Liver (tissue), 9 donors: ENCODE data around the gene TOR1A. TPM values are rescaled to one million over a fixed set of nuclear protein-coding genes. Genes with fewer than 3 reads are reported as not detected.
"Not testable (repeated sequence)": the region's sequence is repeated elsewhere in the genome, so short reads cannot be mapped to it uniquely, and the experiment has no call there.

Experiments used
- DNase-seq: peaks from one replicate; pipeline ENCODE4 v3.0.0-alpha.2; 2017; ENCODE audit warnings: low spot score
- H3K27ac ChIP-seq, 2 donors: one replicate each; pipeline ENCODE4 v1.7.0; 2013; ENCODE audit warnings: inconsistent platforms in 2 of 2, low read length in 2 of 2, control low read depth in 1 of 2, low read depth in 1 of 2, mild to moderate bottlenecking in 1 of 2
- H3K27me3 ChIP-seq, 4 donors: one replicate each; pipeline versions ENCODE4 v1.6.1 to v1.7.0; 2013; ENCODE audit warnings: low read length in 3 of 4, inconsistent platforms in 1 of 4, mild to moderate bottlenecking in 1 of 4, moderate library complexity in 1 of 4; ENCODE audit not compliant: control insufficient read depth in 4 of 4, insufficient read depth in 4 of 4
- H3K36me3 ChIP-seq, 4 donors: one replicate each; pipeline versions ENCODE4 v1.6.1 to v1.7.0; 2013; ENCODE audit warnings: low read length in 3 of 4, mild to moderate bottlenecking in 3 of 4, low read depth in 1 of 4, moderate library complexity in 1 of 4; ENCODE audit not compliant: control insufficient read depth in 4 of 4, insufficient read depth in 3 of 4
- H3K4me1 ChIP-seq, 4 donors: one replicate each; pipeline versions ENCODE4 v1.6.1 to v1.7.0; 2013; ENCODE audit warnings: low read length in 3 of 4, mild to moderate bottlenecking in 3 of 4, moderate library complexity in 1 of 4; ENCODE audit not compliant: control insufficient read depth in 4 of 4, insufficient read depth in 4 of 4
- H3K4me3 ChIP-seq, 3 donors: one replicate each; pipeline versions ENCODE4 v1.6.1 to v1.7.0; 2013; ENCODE audit warnings: low read length in 3 of 3, control low read depth in 1 of 3, low read depth in 1 of 3, mild to moderate bottlenecking in 1 of 3
- H3K9ac ChIP-seq, 2 donors: one replicate each; pipeline ENCODE4 v1.7.0; 2013; ENCODE audit warnings: low read length in 2 of 2, mild to moderate bottlenecking in 2 of 2, moderate library complexity in 2 of 2, control low read depth in 1 of 2, low read depth in 1 of 2
- H3K9me3 ChIP-seq, 4 donors: one replicate each; pipeline versions ENCODE4 v1.6.1 to v1.7.0; 2013; ENCODE audit warnings: low read length in 3 of 4; ENCODE audit not compliant: control insufficient read depth in 4 of 4
- CTCF ChIP-seq: fragments of 150-350 bp; IDR thresholded peaks from 2 replicates; pipeline ENCODE4 v1.5.1; 2017; ENCODE audit warnings: improper control_type of control experiment, low read depth, low read length; ENCODE audit not compliant: missing input control
- EGR1 ChIP-seq, 2 donors: IDR thresholded peaks; 2 replicates each; pipeline ENCODE4 v1.6.1; 2016 to 2018; ENCODE audit warnings: antibody characterized with exemption in 2 of 2, low read depth in 2 of 2
- GABPA ChIP-seq, 2 donors: IDR thresholded peaks in 1 of 2; conservative IDR thresholded peaks in 1 of 2; 2 replicates each; pipeline ENCODE4 v1.6.1; 2016; ENCODE audit warnings: antibody characterized with exemption in 2 of 2, mild to moderate bottlenecking in 1 of 2, moderate library complexity in 1 of 2
- HNF4A ChIP-seq, 2 donors: conservative IDR thresholded peaks; 2 replicates each; pipeline ENCODE4 v1.6.1; 2016; ENCODE audit warnings: antibody characterized with exemption in 2 of 2, mild to moderate bottlenecking in 2 of 2
- HNF4G ChIP-seq: IDR thresholded peaks from 2 replicates; pipeline ENCODE4 v1.6.1; 2016; ENCODE audit warnings: antibody characterized with exemption
- JUND ChIP-seq, 2 donors: IDR thresholded peaks; 2 replicates each; pipeline ENCODE4 v1.6.1; 2016; ENCODE audit warnings: antibody characterized with exemption in 2 of 2
- MAX ChIP-seq: IDR thresholded peaks from 2 replicates; pipeline ENCODE4 v1.6.1; 2016; ENCODE audit warnings: antibody characterized with exemption
- RXRA ChIP-seq, 2 donors: IDR thresholded peaks; 2 replicates each; pipeline ENCODE4 v1.6.1; 2017 to 2018; ENCODE audit warnings: antibody characterized with exemption in 2 of 2, mild to moderate bottlenecking in 1 of 2
- YY1 ChIP-seq: IDR thresholded peaks from 2 replicates; pipeline ENCODE4 v1.6.1; 2016; ENCODE audit warnings: antibody characterized with exemption, mild to moderate bottlenecking
- ZBTB33 ChIP-seq: IDR thresholded peaks from 2 replicates; pipeline ENCODE4 v1.6.1; 2016; ENCODE audit warnings: antibody characterized with exemption
- WGBS: extraction: QIAGEN DNeasy Blood & Tissue Kit; methylation state at CpG from one replicate; pipeline ENCODE4 v1.1.7; 2013; 5-methylcytosine and 5-hydroxymethylcytosine counted together
- polyA plus RNA-seq, 2 donors: library from polyadenylated mRNA; stranded (reverse) in 1 of 2; unstranded in 1 of 2; fragments of 200-250 nt in 1 of 2; fragments of >200 nt in 1 of 2; fragmentation: Nextera tagmentation in 1 of 2; extraction: Ambion mirVana in 1 of 2; gene quantifications; one replicate each; pipeline versions ENCODE4 v1.2.1 to v1.2.3, GENCODE V29; 2013 to 2015
- total RNA-seq, 2 donors: library from RNA; depleted of rRNA; stranded (reverse); fragments of >200 nt; gene quantifications; one replicate each; pipeline ENCODE4 v1.2.3, GENCODE V29; 2014
- donor health status: healthy.
- donor health status: healthy.
- donor health status: healthy.
- donor health status: healthy.
- donor health status: healthy.

The TOR1A gene
- total and polyA plus RNA-seq, 4 donors = 18.3 to 34.0 (median 29.8) TPM

GRCh38 chr9:129777769-129778130, 46.2 kb downstream of the TOR1A start (continued):
- TF ChIP-seq JUND (IDR thresholded peaks at IDR 0.05) (no peak), EGR1 (IDR thresholded peaks at IDR 0.05; ENCODE audit: low read depth in 2 of 2) (no peak), HNF4G (no peak), ZBTB33 (no peak), HNF4A (conservative IDR thresholded peaks at IDR 0.05) (no peak), GABPA (IDR thresholded peaks at IDR 0.05 in 1 of 2, conservative IDR thresholded peaks at IDR 0.05 in 1 of 2) (no peak)

- Histone ChIP-seq H3K4me1 (no peaks in the 10 kb centered on the region), H3K4me3 (no peak overlapping the region), H3K27me3 (no peaks in the 10 kb centered on the region), H3K36me3 (no peaks in the 10 kb centered on the region), H3K9me3 (no peaks in the 10 kb centered on the region), H3K9ac (no peak overlapping the region), H3K27ac (peak overlapping the region in 1 of 2 donors; percentile 42)
- TF ChIP-seq RXRA (IDR thresholded peaks at IDR 0.05) (no peak), JUND (IDR thresholded peaks at IDR 0.05) (peak; percentile 56 to 74)
- WGBS = 50% methylated on average over 16 of the region's 16 CpGs
- DNase-seq = no peak
Observed at GRCh38 chr9:129776938-129777768, 46.8 kb downstream of the TOR1A start.

- Histone ChIP-seq H3K36me3 (no peaks in the 10 kb centered on the region), H3K9me3 (no peaks in the 10 kb centered on the region), H3K4me1 (no peaks in the 10 kb centered on the region), H3K27ac (no peak overlapping the region), H3K9ac (no peak overlapping the region), H3K27me3 (no peaks in the 10 kb centered on the region), H3K4me3 (no peak overlapping the region)
- no peak for TF ChIP-seq CTCF
- no peak for TF ChIP-seq ZBTB33
- no peak for TF ChIP-seq MAX
- no peak for TF ChIP-seq RXRA (IDR thresholded peaks at IDR 0.05)
- TF ChIP-seq HNF4G = no peak
- TF ChIP-seq YY1 = no peak
- TF ChIP-seq EGR1 (IDR thresholded peaks at IDR 0.05; ENCODE audit: low read depth in 2 of 2) = no peak
- WGBS = 85% methylated on average over 8 of the region's 8 CpGs
- no peak for DNase-seq
Observed at GRCh38 chr9:129776566-129776937, 47.4 kb downstream of the TOR1A start.

GRCh38 chr9:129776096-129776495, 47.8 kb downstream of the TOR1A start:
- H3K27me3 ChIP-seq, DNase-seq, H3K36me3 ChIP-seq, H3K9ac ChIP-seq, H3K4me1 ChIP-seq, H3K4me3 ChIP-seq, H3K9me3 ChIP-seq, H3K27ac ChIP-seq: not testable (repeated sequence)
- 94% methylated on average over 4 of the region's 4 CpGs for WGBS
